ENCODE results near the gene TRIM14. TPM values are rescaled to one million over a fixed set of nuclear protein-coding genes. Genes with fewer than 3 reads are reported as not detected.
"Not testable (repeated sequence)": the region's sequence is repeated elsewhere in the genome, so short reads cannot be mapped to it uniquely, and the experiment has no call there.

Gene TRIM14
- total RNA-seq, 2 experiments from 2014 or later: 49.1 to 52.7 TPM

DNA sequence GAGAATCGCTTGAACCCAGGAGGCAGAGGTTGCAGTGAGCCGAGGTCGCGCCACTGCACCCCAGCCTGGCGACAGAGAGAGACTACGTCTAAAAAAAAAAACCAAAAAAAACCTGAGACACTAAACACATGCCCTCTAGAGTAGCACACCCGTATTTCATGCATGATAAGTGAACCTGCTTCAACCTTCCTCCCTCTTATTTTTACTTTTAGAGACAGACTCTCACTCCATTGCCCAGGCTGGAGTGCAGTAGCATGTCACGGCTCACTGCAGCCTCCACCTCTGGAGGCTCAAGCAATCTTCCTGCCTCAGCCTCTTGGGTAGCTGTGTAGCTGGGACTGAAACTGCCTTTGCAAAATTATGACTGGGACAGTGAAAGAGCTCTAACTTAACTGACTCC, 80.1 kb downstream of the TRIM14 start:
- H3K4me1 Mint-ChIP-seq (ENCODE audit: low read depth): peaks cover 8% of the 10 kb centered on the region
- ChIA-PET CTCF (interaction anchor here (1.5 to 9.2 kb wide), 2 partner anchors 18 to 116 kb away, joined by 4 to 99 read pairs; partner anchors contain the start of genes NANS and TRMO), POLR2A (no interaction called here)
- intact Hi-C loops (cut with micrococcal nuclease): loop anchor here (10.0 kb wide), 1 partner anchor 334 kb away; no protein-coding TSS in a partner anchor
- DNase-seq: no peak
- no peak overlapping the region for H3K27ac Mint-ChIP-seq
- no peaks in the 10 kb centered on the region for H3K36me3 Mint-ChIP-seq
- H3K4me3 Mint-ChIP-seq: no peak overlapping the region
- peaks cover 6% of the 10 kb centered on the region for H3K27me3 Mint-ChIP-seq
- H3K9me3 Mint-ChIP-seq: no peaks in the 10 kb centered on the region

DNA sequence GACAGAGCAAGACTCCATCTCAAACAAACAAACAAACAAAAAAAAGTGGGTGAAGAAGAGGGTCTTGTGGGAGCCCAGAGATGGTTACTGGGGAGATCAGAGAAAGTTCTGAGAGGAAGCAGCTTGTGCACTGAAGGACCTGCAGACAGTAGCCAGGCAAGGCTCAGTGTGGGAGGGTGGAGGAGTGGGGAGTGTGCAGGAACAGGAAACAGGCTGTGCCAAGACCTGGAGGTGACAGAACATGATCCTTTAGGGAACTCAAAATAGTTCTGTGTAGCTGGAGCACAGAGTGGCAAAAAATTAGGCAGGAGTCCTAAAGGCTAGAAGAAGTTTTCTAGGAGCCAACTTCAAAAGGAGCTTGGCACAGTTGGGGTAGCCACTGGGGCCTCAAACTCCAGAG, 81.7 kb downstream of the TRIM14 start:
- POLR2A ChIA-PET: interaction anchor here (0.8 to 1.1 kb wide), 2 partner anchors 20 to 116 kb away, joined by 3 read pairs; no protein-coding TSS in a partner anchor
- no peaks in the 10 kb centered on the region for H3K9me3 Mint-ChIP-seq
- H3K4me1 Mint-ChIP-seq (ENCODE audit: low read depth): peaks cover 8% of the 10 kb centered on the region
- peaks cover 6% of the 10 kb centered on the region for H3K27me3 Mint-ChIP-seq
- DNase-seq: no peak
- H3K36me3 Mint-ChIP-seq: no peaks in the 10 kb centered on the region
- H3K4me3 Mint-ChIP-seq: no peak overlapping the region
- intact Hi-C loops (cut with micrococcal nuclease): loop anchor here (10.0 kb wide), 1 partner anchor 333 kb away; no protein-coding TSS in a partner anchor
- CTCF ChIA-PET: interaction anchor here (1.1 to 9.2 kb wide), 5 partner anchors 16 to 226 kb away, joined by 3 to 99 read pairs (median 3); partner anchors contain the start of gene TRMO
- no peak overlapping the region for H3K27ac Mint-ChIP-seq

DNA sequence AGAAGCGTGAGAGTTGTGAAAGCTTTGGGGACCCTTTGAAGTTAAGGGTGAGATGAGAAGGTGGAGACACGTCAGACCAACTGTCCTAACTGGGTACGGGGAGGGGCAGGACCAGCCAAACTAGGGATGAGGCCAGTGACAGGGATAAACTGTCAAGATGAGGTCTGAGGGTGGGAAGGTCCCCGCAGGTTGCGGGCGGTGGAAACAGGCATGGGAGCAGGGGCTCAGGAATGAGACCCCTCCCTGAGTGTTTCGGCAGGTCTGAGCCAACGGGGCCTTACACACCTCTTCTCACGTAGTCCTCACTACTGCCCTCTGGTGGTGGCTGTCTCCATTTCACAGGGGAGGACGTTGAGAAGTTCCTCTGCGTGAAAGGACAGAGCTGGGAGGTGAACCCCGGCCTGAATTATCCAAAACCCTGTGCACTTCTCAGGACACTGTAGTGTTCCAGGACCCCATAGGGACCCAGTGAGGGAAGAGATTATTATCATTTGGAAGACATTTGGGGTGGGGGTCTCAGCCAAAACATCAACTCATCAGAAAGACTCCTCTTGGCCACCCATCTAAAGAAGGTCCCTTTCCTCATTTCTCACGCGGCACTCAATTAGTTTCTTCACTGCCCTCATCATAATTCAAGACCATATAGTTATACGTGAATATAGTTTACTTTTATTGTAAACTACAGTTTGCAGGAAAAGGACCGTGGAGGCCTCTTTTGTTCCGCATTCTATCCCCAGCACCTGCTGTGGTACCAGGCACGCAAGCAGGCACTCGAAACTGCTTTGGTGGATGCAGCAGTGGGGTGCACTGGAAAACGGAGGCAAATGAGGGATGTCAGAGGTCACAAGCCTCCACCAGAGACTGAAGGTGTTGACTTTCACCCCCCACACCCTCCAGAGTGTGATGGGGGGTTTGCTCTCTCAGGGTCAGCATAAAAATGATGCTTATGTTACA, 84.2 kb downstream of the TRIM14 start:
- Mint-ChIP-seq H3K9me3 (no peaks in the 10 kb centered on the region), H3K4me1 (ENCODE audit: low read depth) (peaks cover 8% of the 10 kb centered on the region), H3K27me3 (peaks cover 1% of the 10 kb centered on the region), H3K27ac (no peak overlapping the region), H3K4me3 (peak overlapping the region; percentile 27), H3K36me3 (no peaks in the 10 kb centered on the region)
- intact Hi-C loops (cut with micrococcal nuclease): loop anchor here (1.0 to 10.0 kb wide), 2 partner anchors 112 to 330 kb away; no protein-coding TSS in a partner anchor
- DNase-seq: peak; percentile 92
- CTCF ChIA-PET: interaction anchor here (0.6 to 9.2 kb wide), 38 partner anchors 9 to 338 kb away, joined by 3 to 99 read pairs (median 4); partner anchors contain the start of genes ANP32B, NANS, TRIM14 and TRMO
- POLR2A ChIA-PET: interaction anchor here (0.6 to 1.0 kb wide), 3 partner anchors 23 to 113 kb away, joined by 3 to 5 read pairs (median 3); partner anchors contain the start of gene TRMO

DNA sequence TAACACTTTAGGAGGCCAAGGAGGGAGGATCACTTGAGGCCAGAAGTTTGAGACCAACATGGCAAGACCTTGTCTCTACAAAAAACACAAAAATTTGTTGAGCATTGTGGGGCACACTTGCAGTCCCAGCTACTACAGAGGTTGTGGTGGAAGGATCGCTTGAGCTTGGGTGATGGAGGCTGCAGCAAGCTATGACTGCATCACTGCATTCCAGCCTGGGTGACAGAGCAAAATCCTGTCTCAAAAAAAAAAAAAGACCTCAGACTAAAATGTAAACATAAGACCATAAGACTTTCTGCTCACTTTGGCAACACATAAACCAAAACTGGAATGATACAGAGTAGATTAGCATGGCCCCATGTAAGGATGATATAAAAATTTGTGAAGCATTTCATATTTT, 87.1 kb downstream of the TRIM14 start:
- no peak overlapping the region for H3K27ac Mint-ChIP-seq
- intact Hi-C loops (cut with micrococcal nuclease): loop anchor here (10.0 kb wide), 1 partner anchor 327 kb away; no protein-coding TSS in a partner anchor
- ChIA-PET CTCF (interaction anchor here (9.2 kb wide), 1 partner anchor 109 kb away, joined by 99 read pairs; the partner anchor contains the start of gene TRMO), POLR2A (interaction anchor here (0.6 to 0.7 kb wide), 3 partner anchors 37 to 770 kb away, joined by 3 to 4 read pairs (median 3); no protein-coding TSS in a partner anchor)
- H3K36me3 Mint-ChIP-seq: peaks cover 2% of the 10 kb centered on the region
- H3K9me3 Mint-ChIP-seq: no peaks in the 10 kb centered on the region
- no peak for DNase-seq
- peaks cover 1% of the 10 kb centered on the region for H3K27me3 Mint-ChIP-seq
- peaks cover 8% of the 10 kb centered on the region for H3K4me1 Mint-ChIP-seq (ENCODE audit: low read depth)
- no peak overlapping the region for H3K4me3 Mint-ChIP-seq

DNA sequence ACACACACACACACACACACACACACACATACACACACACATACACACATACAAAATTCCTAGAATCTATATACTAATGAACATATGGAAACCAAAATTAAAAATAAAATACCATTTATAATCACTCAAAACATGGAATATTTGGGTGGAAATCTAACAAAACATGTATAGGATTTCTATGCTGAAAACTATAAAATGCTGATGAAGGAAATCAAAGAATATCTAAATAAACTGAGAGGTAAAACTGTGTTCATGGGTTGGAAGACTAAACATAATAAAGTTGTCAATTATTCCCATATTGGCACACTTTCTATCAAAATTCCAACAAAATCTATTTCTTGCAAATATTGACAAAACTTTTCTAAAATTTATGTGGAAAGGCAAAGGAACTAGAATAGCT, 87.9 kb downstream of the TRIM14 start:
- Mint-ChIP-seq H3K27me3 (peaks cover 1% of the 10 kb centered on the region), H3K4me1 (ENCODE audit: low read depth) (peaks cover 8% of the 10 kb centered on the region), H3K36me3 (peaks cover 4% of the 10 kb centered on the region), H3K4me3 (no peak overlapping the region), H3K9me3 (no peaks in the 10 kb centered on the region), H3K27ac (no peak overlapping the region)
- intact Hi-C loops (cut with micrococcal nuclease): loop anchor here (10.0 kb wide), 1 partner anchor 326 kb away; no protein-coding TSS in a partner anchor
- no peak for DNase-seq
- POLR2A ChIA-PET: no interaction called here
- CTCF ChIA-PET: interaction anchor here (9.2 kb wide), 1 partner anchor 108 kb away, joined by 99 read pairs; the partner anchor contains the start of gene TRMO

DNA sequence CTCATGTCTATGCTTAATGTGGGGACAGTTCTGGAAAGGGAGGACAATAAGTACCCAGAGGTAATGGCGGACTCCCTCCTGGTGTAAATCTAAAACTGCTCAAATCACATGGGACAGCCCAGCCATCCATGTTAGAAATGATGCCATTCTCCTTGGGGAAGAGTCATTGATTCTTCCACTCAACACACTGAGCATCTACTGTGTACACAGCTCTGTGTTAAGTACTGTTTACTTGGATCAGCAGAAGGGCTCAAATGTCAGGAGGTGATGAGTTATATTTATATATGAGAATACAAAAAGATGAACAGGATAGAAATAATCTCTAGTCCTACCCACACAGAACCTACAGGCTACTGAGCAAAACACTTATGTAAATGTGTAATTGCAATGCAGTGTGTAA, 94.3 kb downstream of the TRIM14 start:
- H3K36me3 Mint-ChIP-seq: peaks cover 12% of the 10 kb centered on the region
- intact Hi-C loops (cut with micrococcal nuclease): no loop called here
- POLR2A ChIA-PET: no interaction called here
- H3K9me3 Mint-ChIP-seq: no peaks in the 10 kb centered on the region
- no peak overlapping the region for H3K4me3 Mint-ChIP-seq
- no peak overlapping the region for H3K27ac Mint-ChIP-seq
- no peak for DNase-seq
- no peaks in the 10 kb centered on the region for H3K27me3 Mint-ChIP-seq
- CTCF ChIA-PET: interaction anchor here (1.5 to 1.9 kb wide), 2 partner anchors 9 to 10 kb away, joined by 7 to 9 read pairs; no protein-coding TSS in a partner anchor
- H3K4me1 Mint-ChIP-seq (ENCODE audit: low read depth): no peaks in the 10 kb centered on the region

DNA sequence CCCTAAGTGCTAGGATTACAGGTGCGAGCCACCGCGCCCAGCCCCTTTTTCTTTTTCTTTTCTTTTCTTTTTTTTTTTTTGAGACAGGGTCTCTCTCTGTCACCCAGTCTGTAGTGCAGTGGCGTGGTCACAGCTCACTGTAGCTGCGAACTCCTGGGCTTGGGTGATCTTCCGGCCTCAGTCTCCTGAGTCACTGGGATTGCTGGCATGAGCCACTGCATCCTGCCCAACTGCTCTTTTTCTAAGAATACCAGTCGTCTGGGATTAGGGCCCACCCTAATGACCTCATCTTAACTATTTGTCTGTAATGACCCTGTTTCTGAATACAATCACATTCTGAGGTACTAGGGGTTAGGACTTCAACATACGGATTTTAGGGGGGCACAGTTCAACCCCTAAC, 96.6 kb downstream of the TRIM14 start:
- POLR2A ChIA-PET: no interaction called here

DNA sequence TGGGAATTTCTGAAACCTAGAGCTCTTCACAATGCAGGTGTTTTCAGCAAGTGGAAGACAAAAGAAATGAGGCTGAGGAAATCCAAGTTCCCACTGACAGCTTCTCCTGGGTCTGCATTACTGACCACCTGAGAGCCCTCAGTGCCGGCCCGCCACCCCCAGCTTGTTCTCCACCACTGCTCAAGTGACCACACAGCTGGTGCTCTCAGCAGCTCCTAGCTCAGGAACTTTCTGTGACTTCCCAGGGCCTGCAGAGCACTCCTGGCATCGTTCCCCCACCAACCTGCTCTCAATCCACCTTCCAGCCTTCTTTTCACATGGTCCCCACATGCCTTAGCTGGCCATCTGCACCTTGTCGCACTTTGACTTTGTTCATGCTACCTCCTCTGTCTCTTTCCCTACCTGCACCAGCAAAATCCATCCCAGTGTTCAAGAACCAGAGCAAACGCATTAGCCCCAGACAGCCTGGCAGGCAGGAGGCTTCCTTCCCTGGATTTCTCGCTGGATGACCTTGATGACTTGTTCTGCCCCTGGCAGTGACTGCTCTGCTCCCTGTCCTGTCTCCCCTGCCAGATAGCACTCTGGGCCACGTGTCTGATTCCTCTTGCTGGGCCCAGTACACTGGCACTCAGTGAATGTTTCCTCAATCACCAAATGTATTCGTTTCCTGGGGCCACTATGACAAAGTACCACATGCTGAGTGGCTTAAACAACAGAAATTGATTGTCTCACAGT, 97.5 kb downstream of the TRIM14 start:
- no peak overlapping the region for H3K27ac Mint-ChIP-seq
- H3K4me1 Mint-ChIP-seq (ENCODE audit: low read depth): no peaks in the 10 kb centered on the region
- peaks cover 24% of the 10 kb centered on the region for H3K36me3 Mint-ChIP-seq
- no peak for DNase-seq
- no peaks in the 10 kb centered on the region for H3K27me3 Mint-ChIP-seq
- POLR2A ChIA-PET: interaction anchor here (1.0 kb wide), 1 partner anchor 15 kb away, joined by 4 read pairs; no protein-coding TSS in a partner anchor
- no peaks in the 10 kb centered on the region for H3K9me3 Mint-ChIP-seq
- intact Hi-C loops (cut with micrococcal nuclease): no loop called here
- no peak overlapping the region for H3K4me3 Mint-ChIP-seq
- CTCF ChIA-PET: interaction anchor here (0.8 to 4.9 kb wide), 3 partner anchors 8 to 16 kb away, joined by 3 to 22 read pairs (median 3); no protein-coding TSS in a partner anchor

More for the DNA sequence above, 96.6 kb downstream of the TRIM14 start:
- H3K27me3 Mint-ChIP-seq: no peaks in the 10 kb centered on the region
- peaks cover 20% of the 10 kb centered on the region for H3K36me3 Mint-ChIP-seq
- no peak for DNase-seq
- intact Hi-C loops (cut with micrococcal nuclease): no loop called here
- CTCF ChIA-PET: interaction anchor here (0.8 kb wide), 1 partner anchor 13 kb away, joined by 3 read pairs; no protein-coding TSS in a partner anchor
- no peaks in the 10 kb centered on the region for H3K4me1 Mint-ChIP-seq (ENCODE audit: low read depth)
- no peak overlapping the region for H3K4me3 Mint-ChIP-seq
- no peaks in the 10 kb centered on the region for H3K9me3 Mint-ChIP-seq
- no peak overlapping the region for H3K27ac Mint-ChIP-seq

DNA sequence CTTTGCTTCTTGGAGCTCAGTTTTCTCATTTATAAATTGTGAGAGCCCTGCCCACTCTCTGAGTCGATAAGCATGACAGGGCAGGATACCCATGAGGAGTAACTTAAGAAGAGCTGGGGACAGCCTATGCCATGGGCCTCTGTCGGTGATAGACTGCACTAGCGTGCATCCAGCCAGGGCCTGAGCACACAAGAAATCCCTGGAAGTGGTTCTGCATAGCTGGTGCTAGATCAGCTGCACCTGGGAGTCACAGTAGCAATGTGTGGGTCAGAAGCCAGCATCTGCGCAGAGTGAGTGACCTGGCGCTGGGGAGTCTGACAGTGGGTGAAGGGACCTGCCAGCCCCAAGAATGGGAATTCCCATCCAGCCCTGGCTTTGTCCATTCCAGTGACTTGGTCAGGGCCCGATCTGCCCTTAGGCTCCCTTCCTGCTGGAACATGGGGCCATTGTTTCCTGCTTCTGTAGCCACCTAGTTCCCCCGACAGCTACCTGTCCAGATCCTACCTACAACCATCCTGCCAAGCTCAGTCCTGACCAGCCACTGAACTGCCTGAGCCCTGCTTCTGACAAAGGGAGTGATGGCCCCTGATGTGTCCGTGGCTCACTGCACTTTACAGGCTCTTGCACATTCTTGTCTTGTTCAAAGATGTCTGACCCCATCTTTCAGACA, 98.4 kb downstream of the TRIM14 start:
- ChIA-PET POLR2A (interaction anchor here (1.0 to 1.1 kb wide), 2 partner anchors 14 to 98 kb away, joined by 3 to 4 read pairs; partner anchors contain the start of gene TRMO), CTCF (interaction anchor here (0.8 to 4.9 kb wide), 3 partner anchors 9 to 17 kb away, joined by 3 to 22 read pairs (median 3); no protein-coding TSS in a partner anchor)
- Mint-ChIP-seq H3K4me1 (ENCODE audit: low read depth) (no peaks in the 10 kb centered on the region), H3K27me3 (no peaks in the 10 kb centered on the region), H3K36me3 (peaks cover 28% of the 10 kb centered on the region), H3K9me3 (no peaks in the 10 kb centered on the region), H3K4me3 (no peak overlapping the region), H3K27ac (no peak overlapping the region)
- intact Hi-C loops (cut with micrococcal nuclease): no loop called here
- DNase-seq: no peak

DNA sequence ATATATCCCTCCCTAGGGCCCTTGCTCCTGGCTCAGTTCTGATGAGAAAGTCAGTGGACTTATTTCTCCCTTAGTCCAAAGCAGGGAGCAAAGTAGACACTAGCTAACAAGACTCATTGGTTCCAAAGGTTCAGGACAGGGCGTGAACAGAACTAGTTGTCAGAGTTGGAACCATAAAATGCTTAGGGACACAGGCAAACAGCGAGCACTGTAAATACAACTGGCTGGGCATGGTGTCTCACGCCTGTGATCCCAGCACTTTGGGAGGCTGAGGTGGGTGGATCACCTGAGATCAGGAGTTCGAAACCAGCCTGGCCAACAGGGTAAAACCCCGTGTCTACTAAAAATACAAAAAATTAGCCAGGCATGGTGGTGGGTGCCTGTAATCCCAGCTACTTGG, 99.2 kb downstream of the TRIM14 start:
- CTCF ChIA-PET: interaction anchor here (4.9 kb wide), 1 partner anchor 14 kb away, joined by 22 read pairs; no protein-coding TSS in a partner anchor
- H3K4me1 Mint-ChIP-seq (ENCODE audit: low read depth); intact Hi-C loops (cut with micrococcal nuclease); H3K4me3 Mint-ChIP-seq; H3K27me3 Mint-ChIP-seq; H3K9me3 Mint-ChIP-seq; DNase-seq; H3K27ac Mint-ChIP-seq: not testable (repeated sequence)
- POLR2A ChIA-PET: interaction anchor here (1.1 kb wide), 1 partner anchor 97 kb away, joined by 3 read pairs; the partner anchor contains the start of gene TRMO
- peaks cover 33% of the 10 kb centered on the region for H3K36me3 Mint-ChIP-seq
